ENCODE measurements around the gene CREB1. TPM values are rescaled to one million over a fixed set of nuclear protein-coding genes. Genes with fewer than 3 reads are reported as not detected.
A peak's percentile ranks its signal among the peaks of the same experiment; 100 is the strongest.
"Not testable (repeated sequence)": the region's sequence is repeated elsewhere in the genome, so short reads cannot be mapped to it uniquely, and the experiment has no call there.

The CREB1 gene
- total RNA-seq, 1 donor from 2014 or later = 68.4 TPM

DNA sequence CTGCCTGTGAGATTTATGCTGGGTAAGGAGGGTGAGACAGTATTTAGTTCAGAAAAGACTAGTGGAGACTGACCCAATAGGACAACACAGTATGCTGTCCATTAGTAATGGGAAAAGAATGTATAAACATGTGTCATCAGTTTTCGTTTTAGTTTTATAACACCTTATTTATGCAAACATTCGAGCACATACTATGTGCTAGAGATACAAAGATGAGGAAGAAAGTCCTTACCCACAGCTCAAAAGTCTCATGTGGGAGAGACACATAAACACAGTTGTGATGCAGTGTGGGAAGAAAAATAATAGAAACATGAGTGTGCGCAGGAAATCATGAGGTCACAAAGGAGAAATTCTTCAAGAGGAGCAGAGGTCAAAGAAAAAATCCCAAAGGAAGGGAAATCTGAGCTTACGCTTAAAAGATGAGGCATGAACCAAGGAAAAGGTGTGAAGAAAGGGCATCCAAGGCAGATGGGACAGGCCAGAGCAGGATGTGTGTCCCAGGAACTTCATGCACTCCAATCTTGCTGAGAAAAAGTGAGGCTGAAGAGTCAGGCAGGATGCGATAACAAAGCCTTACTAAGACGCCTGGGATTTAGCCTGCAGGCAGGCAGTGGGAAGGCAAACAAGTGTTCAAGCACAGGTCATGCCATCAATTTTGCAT, 87.4 kb downstream of the CREB1 start:
- DNase-seq (ENCODE audit: low read depth) = peak; percentile 63

DNA sequence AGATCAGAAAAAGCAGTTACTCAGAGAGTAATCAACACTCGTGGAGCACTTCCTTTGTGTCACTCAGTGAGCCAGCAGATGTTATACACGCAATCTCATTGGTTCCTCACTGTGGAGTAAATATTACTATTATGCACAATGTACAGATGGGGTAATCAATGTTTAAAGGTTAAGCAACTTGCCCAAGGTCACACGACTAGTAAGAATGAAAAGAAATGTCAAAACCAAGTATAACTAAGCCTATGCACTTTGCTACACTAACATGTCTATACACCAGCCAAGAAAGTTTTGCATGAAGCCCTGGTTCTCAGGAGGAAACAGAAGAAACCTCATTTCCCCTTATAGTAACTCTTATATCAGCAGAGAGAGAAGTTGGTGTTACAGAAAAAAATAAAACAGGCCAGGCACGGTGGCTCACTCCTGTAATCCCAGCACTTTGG, 90.0 kb downstream of the CREB1 start:
- no peak for DNase-seq (ENCODE audit: low read depth)

DNA sequence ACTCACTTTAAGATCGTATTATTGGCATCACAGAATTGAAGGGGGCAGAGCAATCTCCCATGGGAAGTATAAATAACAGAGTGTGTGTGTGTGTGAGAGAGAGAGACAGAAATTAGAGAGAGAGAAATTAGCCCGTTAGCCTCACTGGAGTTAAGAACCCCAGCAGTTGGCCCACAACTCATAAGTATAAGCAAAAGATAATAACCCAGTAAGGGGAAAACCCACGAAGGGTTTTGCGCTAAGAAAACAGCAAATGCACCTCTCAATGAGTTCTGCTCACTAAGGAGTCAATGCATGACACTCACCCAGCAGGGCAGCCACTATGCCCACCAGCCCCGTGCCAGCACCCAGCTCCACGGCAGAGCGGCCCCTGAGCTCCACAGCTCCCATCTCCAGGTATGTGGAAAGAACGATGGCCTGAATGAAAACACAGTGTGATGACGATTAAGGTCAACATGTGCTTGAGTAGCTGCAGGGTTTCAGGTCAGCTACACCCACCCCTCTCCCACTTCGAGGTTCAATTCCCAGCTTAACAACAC, 91.8 kb downstream of the CREB1 start:
- no peak for DNase-seq (ENCODE audit: low read depth)

- DNase-seq (ENCODE audit: low read depth) = peak; percentile 45
Measured at GRCh38 chr2:207624185-207625013, 94.6 kb downstream of the CREB1 start.

- peak; percentile 59 for DNase-seq (ENCODE audit: low read depth)
Measured at GRCh38 chr2:207625014-207625907, 95.5 kb downstream of the CREB1 start, which contains the start of gene METTL21A. TSS of gene METTL21A (minus strand) at chr2:207625394. CDS start at chr2:207624375, 1,019 bp downstream.

DNA sequence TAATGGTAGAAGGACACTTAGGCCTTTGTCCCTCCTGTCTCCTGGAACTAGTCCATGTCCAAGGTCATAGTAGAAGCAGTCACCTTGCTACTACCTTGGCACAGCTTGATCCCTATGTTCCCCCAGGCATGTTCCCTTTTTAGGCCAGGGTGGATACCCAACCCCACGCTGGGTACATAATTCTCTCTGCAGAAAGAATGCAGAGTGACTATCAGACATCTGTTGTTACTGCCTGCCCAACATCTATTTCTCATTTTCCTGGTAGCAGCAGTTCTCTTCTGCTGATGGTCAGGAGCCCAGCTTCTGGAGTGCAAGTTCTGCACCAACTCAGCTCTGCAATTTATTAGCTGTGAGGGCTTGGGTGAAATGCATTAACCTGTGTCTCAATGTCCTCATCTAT, 99.8 kb downstream of the CREB1 start:
- no peak for DNase-seq (ENCODE audit: low read depth)

DNA sequence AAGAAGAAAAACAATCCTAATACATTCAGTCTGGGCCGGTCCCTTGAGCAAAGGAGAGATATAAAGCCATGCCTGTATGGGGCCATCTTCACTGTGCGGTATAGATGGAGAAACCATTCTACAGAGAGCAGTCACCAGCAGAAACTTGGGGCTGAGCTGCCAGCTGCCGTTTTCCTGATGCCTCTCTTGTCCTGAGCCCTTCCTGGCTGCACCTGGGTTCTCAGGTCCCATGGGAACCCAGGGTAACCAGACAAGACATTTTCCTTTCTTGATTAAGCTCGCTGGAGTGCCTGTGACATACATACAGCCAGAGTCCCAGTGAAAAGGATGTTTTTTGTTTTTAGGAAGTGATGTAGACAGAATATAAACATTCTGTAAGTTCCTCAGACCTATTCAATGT, 100.7 kb downstream of the CREB1 start:
- DNase-seq (ENCODE audit: low read depth) = no peak

DNA sequence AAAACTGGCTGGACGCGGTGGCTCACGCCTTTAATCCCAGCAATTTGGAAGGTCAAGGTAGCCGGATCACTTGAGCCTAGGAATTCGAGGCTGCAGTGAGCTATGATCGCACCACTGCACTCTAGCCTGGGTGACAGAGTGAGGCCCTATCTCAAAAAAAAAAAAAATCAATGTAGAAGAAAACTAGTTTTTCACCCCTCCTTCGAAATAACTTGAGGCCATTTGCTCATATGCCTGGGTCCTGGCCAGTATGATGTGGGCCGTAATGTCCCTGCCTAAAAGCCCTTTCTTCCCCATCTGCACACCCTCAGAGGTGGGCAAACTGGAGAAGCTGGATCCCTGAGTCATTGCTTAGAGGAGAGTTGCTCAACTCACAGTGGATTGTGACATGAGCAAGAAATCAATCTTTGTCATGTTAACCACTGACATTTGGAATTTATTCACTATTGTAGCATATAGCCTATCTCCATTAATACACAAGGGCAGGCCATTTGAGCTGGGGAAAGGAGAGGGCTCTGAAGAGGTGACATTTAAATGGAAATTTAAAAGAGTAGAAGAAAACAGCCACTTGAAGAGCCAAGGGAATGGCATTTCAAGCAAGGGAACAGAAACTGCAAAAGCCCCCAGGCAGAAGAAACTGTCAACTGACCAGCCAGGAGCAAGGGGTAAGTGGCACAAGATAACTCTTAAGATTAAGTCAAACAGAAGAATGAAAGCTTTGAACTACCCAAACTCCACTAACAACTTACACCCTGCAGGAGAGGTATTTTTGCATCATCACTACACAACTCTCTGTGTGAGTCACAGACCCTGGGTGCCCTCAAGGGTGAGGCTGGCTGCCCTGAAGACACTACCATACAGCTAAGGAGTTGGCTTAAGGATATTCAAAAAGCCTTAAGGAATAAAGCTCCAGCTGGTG, 103.1 kb downstream of the CREB1 start:
- peak; percentile 94 for DNase-seq (ENCODE audit: low read depth)

- DNase-seq (ENCODE audit: low read depth) = no peak
Measured at GRCh38 chr2:207633686-207634085, 103.9 kb downstream of the CREB1 start.

GRCh38 chr2:207635468-207636200, 105.9 kb downstream of the CREB1 start:
- DNase-seq (ENCODE audit: low read depth) = no peak

GRCh38 chr2:207639288-207639687, 109.5 kb downstream of the CREB1 start:
- not testable (repeated sequence) for DNase-seq (ENCODE audit: low read depth)

DNA sequence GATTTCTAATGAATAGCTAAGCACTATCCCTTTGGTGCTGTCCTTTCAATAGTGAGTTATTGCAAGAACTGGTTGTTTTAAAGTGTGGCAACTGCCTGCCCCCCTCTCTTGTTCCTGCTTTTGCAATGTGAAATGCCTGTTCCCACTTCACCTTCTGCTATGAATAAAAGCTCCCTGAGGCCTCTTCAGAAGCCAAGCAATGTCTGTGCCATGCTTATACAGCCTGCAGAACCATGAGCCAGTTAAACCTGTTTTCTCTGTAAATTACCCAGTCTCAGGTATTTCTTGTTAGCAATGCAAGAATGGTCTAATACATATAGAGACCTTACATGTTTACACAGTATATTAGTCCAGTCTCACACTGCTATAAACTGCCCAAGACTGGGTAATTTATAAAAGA, 110.4 kb downstream of the CREB1 start:
- DNase-seq (ENCODE audit: low read depth) = no peak

- DNase-seq (ENCODE audit: low read depth) = no peak
Measured at GRCh38 chr2:207640661-207641060, 110.9 kb downstream of the CREB1 start.

- DNase-seq (ENCODE audit: low read depth) = no peak
Measured at GRCh38 chr2:207643892-207644291, 114.1 kb downstream of the CREB1 start.

GRCh38 chr2:207646582-207646981, 116.8 kb downstream of the CREB1 start:
- not testable (repeated sequence) for DNase-seq (ENCODE audit: low read depth)

Other genes with a start within 250 kb of the CREB1 start
- gene METTL21A, start 95.4 kb downstream of the CREB1 start, total RNA-seq = 18.5 and 31.1 TPM in 2 replicates
- 16.8 and 22.8 TPM in 2 replicates for gene CCNYL1, start 181.7 kb downstream of the CREB1 start, total RNA-seq
- gene FZD5, start 239.9 kb downstream of the CREB1 start, total RNA-seq = 7.8 and 15.4 TPM in 2 replicates